Stomach smooth muscle (tissue), 2 donors: ENCODE results near the gene IGSF10.

Experiments
- H3K27ac ChIP-seq: one replicate; pipeline ENCODE4 v1.7.0; 2013; ENCODE audit warnings: mild to moderate bottlenecking, low read length, inconsistent platforms
- H3K27me3 ChIP-seq, 2 donors: one replicate each; pipeline ENCODE4 v1.7.0; 2013; ENCODE audit warnings: low read length in 2 of 2; ENCODE audit not compliant: insufficient read depth in 2 of 2, control insufficient read depth in 1 of 2
- H3K36me3 ChIP-seq, 2 donors: one replicate each; pipeline ENCODE4 v1.7.0; 2013; ENCODE audit warnings: low read length in 2 of 2; ENCODE audit not compliant: control insufficient read depth in 2 of 2, insufficient read depth in 2 of 2
- H3K4me1 ChIP-seq: one replicate; pipeline ENCODE4 v1.7.0; 2013; ENCODE audit warnings: low read length; ENCODE audit not compliant: control insufficient read depth, insufficient read depth
- H3K4me3 ChIP-seq, 2 donors: one replicate each; pipeline ENCODE4 v1.7.0; 2013; ENCODE audit warnings: low read length in 2 of 2
- H3K9ac ChIP-seq, 2 donors: one replicate each; pipeline ENCODE4 v1.7.0; 2013; ENCODE audit warnings: low read length in 2 of 2, mild to moderate bottlenecking in 1 of 2
- H3K9me3 ChIP-seq, 2 donors: one replicate each; pipeline ENCODE4 v1.7.0; 2013; ENCODE audit warnings: low read length in 2 of 2; ENCODE audit not compliant: control insufficient read depth in 2 of 2
- donor health status: healthy.
- donor health status: Pancreatic carcinoma.

IGSF10 gene

DNA sequence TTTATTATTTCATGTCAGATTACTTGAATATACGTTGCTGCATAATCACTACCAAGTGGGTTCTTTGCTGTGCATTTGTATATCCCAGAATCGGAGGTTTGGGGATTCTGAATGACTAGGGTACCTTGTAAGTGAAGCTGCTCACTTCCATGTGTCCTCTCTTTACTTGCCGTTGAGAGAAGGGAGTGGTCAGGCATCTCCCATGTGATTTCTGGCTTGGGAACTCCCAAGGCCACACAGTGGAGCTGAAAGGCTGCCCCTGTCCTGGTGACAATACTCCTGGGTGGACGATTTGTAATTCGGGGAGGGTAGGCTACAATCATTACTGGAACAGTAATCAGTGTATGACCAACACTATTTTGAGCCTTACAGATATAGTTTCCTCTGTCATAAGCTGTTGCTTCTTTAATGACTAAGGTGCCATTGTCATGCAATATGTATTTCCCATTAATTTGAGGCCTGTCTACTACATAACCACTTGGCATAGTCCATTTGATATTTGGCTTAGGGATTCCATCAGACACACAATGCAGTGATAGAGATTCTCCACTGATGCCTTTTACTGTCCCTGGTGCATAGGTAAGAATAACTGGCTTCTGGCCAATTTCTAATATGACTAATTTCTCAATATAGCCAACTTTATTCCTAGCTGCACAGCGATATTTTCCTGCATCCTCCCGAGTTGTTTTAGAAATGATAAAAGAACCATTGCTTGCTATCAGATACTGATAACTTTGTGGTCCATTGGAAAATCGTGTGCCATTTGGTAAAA is 24.0 kb downstream of the IGSF10 start:
- Histone ChIP-seq H3K4me3 (no peak overlapping the region), H3K27ac (no peak overlapping the region), H3K9me3 (no peaks in the 10 kb centered on the region), H3K27me3 (no peaks in the 10 kb centered on the region), H3K9ac (no peak overlapping the region), H3K36me3 (no peaks in the 10 kb centered on the region), H3K4me1 (no peaks in the 10 kb centered on the region)

DNA sequence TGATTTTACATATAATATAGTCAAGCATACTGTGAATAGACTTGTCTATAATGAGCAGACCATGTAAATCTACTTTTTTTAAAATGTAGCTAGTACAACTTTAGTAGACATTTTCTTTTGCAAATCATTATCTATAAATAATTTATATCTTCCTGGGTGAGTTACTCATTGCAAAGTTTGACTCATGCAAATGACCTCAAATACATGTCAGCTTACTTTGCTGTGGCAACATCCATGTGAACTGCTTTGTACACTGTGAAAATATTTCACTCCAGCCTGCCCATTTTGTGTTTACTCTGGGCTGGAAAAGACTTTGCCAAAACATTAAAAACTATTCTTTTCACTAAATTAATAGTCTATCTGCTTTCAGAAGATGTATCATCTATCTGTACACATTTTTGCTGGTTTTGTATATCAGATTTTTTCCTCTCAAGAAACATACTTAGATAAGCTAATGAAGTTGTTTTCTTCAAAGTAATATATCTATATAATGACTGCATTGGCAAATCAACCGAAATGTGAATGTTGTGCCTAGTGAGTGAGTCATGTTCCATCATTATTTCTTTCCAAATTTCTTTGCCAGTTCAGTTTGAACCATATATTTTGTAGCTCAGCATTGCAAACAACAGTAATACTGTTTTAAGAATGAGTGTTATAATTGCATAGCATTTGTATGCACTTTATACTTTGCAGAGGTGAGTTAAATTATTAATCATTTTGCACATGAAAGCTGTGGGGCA is 26.5 kb downstream of the IGSF10 start:
- Histone ChIP-seq H3K36me3 (no peaks in the 10 kb centered on the region), H3K27me3 (no peaks in the 10 kb centered on the region), H3K4me1 (no peaks in the 10 kb centered on the region), H3K27ac (no peak overlapping the region), H3K4me3 (no peak overlapping the region), H3K9ac (no peak overlapping the region), H3K9me3 (no peaks in the 10 kb centered on the region)

DNA sequence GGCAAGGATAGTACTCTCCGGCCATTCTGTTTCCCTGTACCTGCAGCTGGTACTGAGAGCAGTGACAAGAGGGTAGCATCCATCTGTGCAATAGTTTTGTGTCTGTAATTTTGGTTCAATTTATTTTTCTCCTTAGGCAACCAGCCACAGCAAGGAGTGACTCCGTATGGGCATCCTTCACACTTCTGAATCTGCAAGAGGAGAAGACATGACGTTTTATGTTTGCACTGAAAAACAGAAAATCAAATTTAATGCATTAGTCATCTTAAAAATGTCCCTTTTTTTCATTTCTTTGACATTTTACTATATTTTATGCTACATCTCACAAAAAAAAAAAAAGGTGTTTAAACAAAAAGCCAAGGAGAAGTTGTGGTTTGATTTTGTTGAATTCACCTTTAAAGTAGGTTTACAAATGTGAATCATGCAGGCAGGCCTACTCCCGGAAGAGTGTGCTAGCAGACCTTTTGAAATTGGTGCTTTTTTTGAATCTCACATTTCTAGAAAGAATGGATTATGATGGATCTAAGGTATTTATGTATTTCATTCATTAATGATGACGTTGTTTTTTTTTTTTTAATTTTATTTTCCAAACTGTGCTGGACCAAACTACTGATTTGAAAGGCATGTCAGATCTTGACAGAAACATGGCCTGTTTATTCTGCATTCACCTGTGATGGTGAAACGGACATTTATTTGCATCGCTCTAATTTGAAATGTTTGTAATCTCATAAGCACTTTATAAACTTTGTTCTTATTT is 28.1 kb downstream of the IGSF10 start:
- Histone ChIP-seq H3K27me3 (no peaks in the 10 kb centered on the region), H3K27ac (no peak overlapping the region), H3K9me3 (no peaks in the 10 kb centered on the region), H3K4me1 (no peaks in the 10 kb centered on the region), H3K4me3 (no peak overlapping the region), H3K36me3 (no peaks in the 10 kb centered on the region), H3K9ac (no peak overlapping the region)

DNA sequence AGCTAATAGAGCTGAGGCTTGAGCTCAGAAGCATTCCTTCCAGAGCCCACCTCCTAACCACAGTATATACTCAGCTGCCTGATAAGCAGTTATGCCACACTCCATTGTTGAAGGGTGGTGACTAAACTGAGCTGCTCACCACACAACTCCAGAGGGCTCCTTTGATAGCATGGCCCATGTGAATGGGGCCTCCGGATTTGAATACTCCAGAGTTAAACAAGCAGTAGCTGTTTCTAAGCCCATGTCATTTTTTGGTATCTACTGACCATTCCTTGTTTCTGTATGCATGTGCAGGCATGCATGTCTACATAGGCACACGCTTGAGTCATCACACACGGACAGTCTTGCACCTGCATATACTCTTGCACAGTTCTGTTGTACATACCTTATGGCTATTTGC is 28.9 kb downstream of the IGSF10 start:
- no peaks in the 10 kb centered on the region for H3K27me3 ChIP-seq
- H3K4me3 ChIP-seq, result no peak overlapping the region
- H3K9ac ChIP-seq, result no peak overlapping the region
- H3K36me3 ChIP-seq, result no peaks in the 10 kb centered on the region
- no peaks in the 10 kb centered on the region for H3K9me3 ChIP-seq
- no peaks in the 10 kb centered on the region for H3K4me1 ChIP-seq
- H3K27ac ChIP-seq, result no peak overlapping the region

DNA sequence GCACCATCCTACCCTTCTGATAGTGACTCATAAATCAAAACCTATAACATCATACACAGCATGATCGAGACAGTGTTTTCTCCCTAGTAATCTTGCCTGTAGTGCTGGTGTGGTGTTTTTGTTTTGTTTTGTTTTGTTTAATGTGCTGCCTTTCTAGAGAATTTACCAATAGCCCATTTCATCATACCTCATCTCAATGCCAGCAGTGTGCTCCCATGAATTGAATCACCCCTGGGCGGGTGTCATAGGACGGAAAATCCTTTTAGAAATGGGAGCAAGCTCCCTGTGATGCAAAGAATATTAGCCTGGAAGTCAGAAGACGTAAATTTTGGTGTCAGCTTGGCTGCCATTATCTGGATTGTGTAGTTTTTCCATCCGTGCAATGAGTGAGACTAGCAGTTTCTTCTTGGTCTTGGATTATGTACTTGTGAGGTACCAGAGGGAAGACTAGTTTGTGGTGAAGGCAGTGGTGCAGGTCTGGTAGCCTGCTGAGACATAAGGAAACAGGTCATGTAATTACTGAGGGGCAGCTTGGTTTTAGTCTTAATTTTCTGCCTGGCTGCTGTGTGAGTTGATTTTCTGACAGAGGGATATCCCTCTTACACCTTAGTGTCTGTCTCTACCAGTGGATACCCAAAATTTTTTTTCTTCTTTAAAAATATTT is 29.9 kb downstream of the IGSF10 start:
- H3K36me3 ChIP-seq, result no peaks in the 10 kb centered on the region
- H3K9ac ChIP-seq, result no peak overlapping the region
- H3K9me3 ChIP-seq, result no peaks in the 10 kb centered on the region
- H3K27ac ChIP-seq, result no peak overlapping the region
- H3K27me3 ChIP-seq, result no peaks in the 10 kb centered on the region
- no peaks in the 10 kb centered on the region for H3K4me1 ChIP-seq
- H3K4me3 ChIP-seq, result no peak overlapping the region

DNA sequence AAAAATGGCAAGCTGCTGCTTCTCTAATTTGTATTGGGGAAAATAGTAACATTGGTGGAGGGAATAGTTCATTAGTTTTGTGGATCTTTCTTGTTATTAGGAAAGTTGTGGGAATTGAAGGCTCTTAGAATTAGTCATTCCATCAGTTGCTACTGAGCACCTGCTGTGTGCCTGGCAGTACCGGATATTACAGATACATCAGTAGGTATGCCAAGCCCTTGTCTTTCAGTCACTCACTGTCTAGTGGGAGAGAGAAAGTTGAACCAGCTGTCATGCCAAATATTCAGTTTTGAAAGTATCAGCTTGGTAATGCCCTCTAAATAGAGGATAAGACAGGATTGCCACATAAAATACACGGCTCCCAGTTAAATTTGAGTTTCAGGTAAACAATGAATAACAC is 32.5 kb downstream of the IGSF10 start:
- Histone ChIP-seq H3K9ac (no peak overlapping the region), H3K27ac (no peak overlapping the region)

DNA sequence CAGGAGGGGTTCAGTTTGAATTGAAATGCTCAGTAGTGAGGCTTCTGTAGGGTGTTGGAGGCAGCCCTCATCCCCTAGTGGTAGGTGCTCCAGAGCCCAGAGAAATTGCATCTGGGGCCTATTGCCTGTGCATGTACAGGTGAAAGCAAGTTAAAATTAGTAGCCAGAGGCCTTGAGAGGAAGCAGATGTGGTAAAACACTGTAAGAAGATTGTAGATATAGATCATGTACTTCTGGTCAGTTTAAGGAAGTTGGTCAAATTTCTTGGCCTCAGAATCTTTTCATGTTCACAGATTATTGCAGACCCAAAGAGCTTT is 34.6 kb downstream of the IGSF10 start:
- Histone ChIP-seq H3K4me3 (no peak overlapping the region), H3K4me1 (no peaks in the 10 kb centered on the region), H3K36me3 (no peaks in the 10 kb centered on the region), H3K9ac (no peak overlapping the region), H3K9me3 (no peaks in the 10 kb centered on the region), H3K27ac (no peak overlapping the region), H3K27me3 (no peaks in the 10 kb centered on the region)

More for the DNA sequence above, 32.5 kb downstream of the IGSF10 start:
- Histone ChIP-seq H3K9me3 (no peaks in the 10 kb centered on the region), H3K36me3 (no peaks in the 10 kb centered on the region), H3K27me3 (no peaks in the 10 kb centered on the region), H3K4me3 (no peak overlapping the region), H3K4me1 (no peaks in the 10 kb centered on the region)

DNA sequence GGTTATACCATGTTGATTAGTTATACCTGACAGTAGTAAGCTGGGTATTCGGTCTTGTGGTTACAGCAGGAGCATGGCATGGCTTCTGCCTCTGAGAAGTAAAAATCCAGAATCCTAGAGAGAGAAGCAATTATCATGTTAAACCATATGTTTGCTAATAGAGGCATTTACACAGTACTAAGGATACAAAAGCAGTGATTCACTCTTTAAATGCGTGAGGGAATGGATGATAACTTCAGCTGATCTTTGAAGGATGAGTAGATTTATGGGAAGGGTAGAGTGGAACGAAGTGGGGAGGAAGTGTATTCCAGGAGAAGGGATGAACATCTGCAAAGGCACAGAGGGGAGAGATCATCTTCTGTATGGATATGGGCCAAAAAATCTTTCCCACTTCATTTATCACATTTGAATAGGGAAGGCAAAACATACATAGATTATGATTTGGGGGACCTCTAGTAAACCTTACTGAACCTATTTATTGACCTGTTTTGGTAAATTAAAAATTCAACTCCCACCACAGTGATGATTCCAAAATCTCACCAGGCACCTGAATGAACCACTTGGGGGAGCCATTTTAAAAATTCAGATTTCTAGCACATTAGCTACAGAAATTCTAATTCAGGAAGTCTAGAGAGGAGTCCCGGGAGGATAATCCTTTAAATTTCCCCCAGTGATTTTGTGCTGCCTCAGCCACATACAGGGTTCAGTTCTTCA is 35.1 kb downstream of the IGSF10 start:
- no peaks in the 10 kb centered on the region for H3K36me3 ChIP-seq
- no peak overlapping the region for H3K9ac ChIP-seq
- H3K4me3 ChIP-seq, result no peak overlapping the region
- H3K9me3 ChIP-seq, result no peaks in the 10 kb centered on the region
- H3K27ac ChIP-seq, result no peak overlapping the region
- H3K4me1 ChIP-seq, result no peaks in the 10 kb centered on the region
- no peaks in the 10 kb centered on the region for H3K27me3 ChIP-seq

DNA sequence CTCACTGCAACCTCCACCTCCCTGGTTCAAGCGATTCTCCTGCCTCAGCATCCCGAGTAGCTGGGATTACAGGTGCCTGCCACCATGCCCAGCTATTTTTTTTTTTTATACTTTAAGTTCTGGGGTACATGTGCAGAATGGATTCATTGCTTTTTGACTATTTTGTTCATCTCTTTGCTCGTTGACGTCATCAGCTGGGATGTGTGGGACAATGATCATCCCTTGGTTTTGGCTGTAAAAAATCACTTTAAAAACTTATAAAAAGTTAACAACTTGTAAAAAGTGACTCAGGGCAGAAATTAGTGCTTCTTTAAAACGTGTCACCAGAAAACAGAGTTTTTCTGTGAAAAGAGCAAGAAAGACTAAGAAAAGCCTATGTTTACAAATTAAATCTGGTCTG is 37.8 kb downstream of the IGSF10 start:
- H3K27ac ChIP-seq, result no peak overlapping the region
- no peak overlapping the region for H3K9ac ChIP-seq
- no peaks in the 10 kb centered on the region for H3K9me3 ChIP-seq
- no peak overlapping the region for H3K4me3 ChIP-seq
- no peaks in the 10 kb centered on the region for H3K4me1 ChIP-seq
- no peaks in the 10 kb centered on the region for H3K36me3 ChIP-seq
- H3K27me3 ChIP-seq, result no peaks in the 10 kb centered on the region

DNA sequence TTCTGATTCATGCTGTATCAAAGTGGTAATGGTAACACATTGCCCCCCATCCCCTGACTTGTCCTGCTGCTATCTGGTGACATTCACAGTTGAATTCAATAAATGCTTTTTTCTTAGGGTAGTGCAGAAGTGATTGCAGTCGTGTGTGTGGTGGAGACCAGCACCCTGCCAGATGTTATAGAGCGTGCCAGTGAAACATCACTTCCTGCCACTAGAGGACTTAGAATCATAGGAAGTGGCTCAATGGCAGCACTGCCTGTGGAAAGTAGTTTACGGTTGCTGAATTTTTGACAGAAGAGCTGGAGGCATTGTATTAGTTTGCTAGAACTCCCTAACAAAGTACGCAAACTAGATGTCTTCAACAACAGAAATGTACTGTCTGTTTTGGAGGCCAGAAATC is 38.9 kb downstream of the IGSF10 start:
- H3K9ac ChIP-seq, result no peak overlapping the region

More for the DNA sequence above, 38.9 kb downstream of the IGSF10 start:
- H3K36me3 ChIP-seq, result no peaks in the 10 kb centered on the region
- H3K27me3 ChIP-seq, result no peaks in the 10 kb centered on the region
- H3K9me3 ChIP-seq, result no peaks in the 10 kb centered on the region
- H3K27ac ChIP-seq, result no peak overlapping the region
- no peak overlapping the region for H3K4me3 ChIP-seq
- H3K4me1 ChIP-seq, result no peaks in the 10 kb centered on the region
